H9 (cell line): Measurements from ENCODE around the gene ACER3. TPM values are rescaled to one million over a fixed set of nuclear protein-coding genes. Genes with fewer than 3 reads are reported as not detected.

ENCODE experiments used
- DNase-seq: peaks from one replicate; pipeline ENCODE4 v3.0.0-alpha.2; 2017
- H2AFZ ChIP-seq: one replicate; pipeline ENCODE4 v1.6.1; 2013; ENCODE audit warnings: mild to moderate bottlenecking, low read length, control low read depth, moderate library complexity
- H2AK5ac ChIP-seq: 2 replicates; pipeline ENCODE4 v1.6.1; 2013; ENCODE audit warnings: low read length, control low read depth, mixed read lengths; ENCODE audit not compliant: insufficient read length
- H2BK120ac ChIP-seq: one replicate; pipeline ENCODE4 v1.6.1; 2013; ENCODE audit warnings: low read depth, mild to moderate bottlenecking, low read length, control low read depth, inconsistent platforms; ENCODE audit not compliant: poor library complexity, severe bottlenecking
- H2BK12ac ChIP-seq: 2 replicates; pipeline ENCODE4 v1.6.1; 2013; ENCODE audit warnings: low read length, control low read depth, mixed read lengths, low read depth; ENCODE audit not compliant: insufficient read length
- H2BK15ac ChIP-seq: 2 replicates; pipeline ENCODE4 v1.6.1; 2013; ENCODE audit warnings: low read depth, low read length, control low read depth
- H2BK20ac ChIP-seq: one replicate; pipeline ENCODE4 v1.6.1; 2013; ENCODE audit warnings: low read depth, mild to moderate bottlenecking, low read length, control low read depth, inconsistent platforms; ENCODE audit not compliant: poor library complexity, severe bottlenecking
- H2BK5ac ChIP-seq: 2 replicates; pipeline ENCODE4 v1.6.1; 2013; ENCODE audit warnings: low read length, control low read depth, mixed read lengths; ENCODE audit not compliant: insufficient read length
- H3K14ac ChIP-seq: 2 replicates; pipeline ENCODE4 v1.6.1; 2013; ENCODE audit warnings: low read length, control low read depth; ENCODE audit not compliant: insufficient read depth
- H3K18ac ChIP-seq: 2 replicates; pipeline ENCODE4 v1.6.1; 2013; ENCODE audit warnings: low read depth, mild to moderate bottlenecking, mixed read lengths, low read length, control low read depth; ENCODE audit not compliant: insufficient read length
- H3K23ac ChIP-seq: 2 replicates; pipeline ENCODE4 v1.6.1; 2013; ENCODE audit warnings: low read length, control low read depth, mixed read lengths, low read depth; ENCODE audit not compliant: insufficient read length
- H3K23me2 ChIP-seq: 2 replicates; pipeline ENCODE4 v1.6.1; 2013; ENCODE audit warnings: low read depth, mild to moderate bottlenecking, mixed read lengths, low read length, control low read depth; ENCODE audit not compliant: insufficient read length, poor library complexity, severe bottlenecking
- H3K27ac ChIP-seq: 2 replicates; pipeline ENCODE4 v1.5.1; 2013; ENCODE audit warnings: low read length, control low read depth, mixed read lengths, low read depth; ENCODE audit not compliant: insufficient read length
- H3K27me3 ChIP-seq: 2 replicates; pipeline ENCODE4 v1.6.1; 2013; ENCODE audit warnings: low read length, control low read depth, inconsistent platforms; ENCODE audit not compliant: insufficient read depth
- H3K4ac ChIP-seq: 2 replicates; pipeline ENCODE4 v1.6.1; 2013; ENCODE audit warnings: low read depth, mild to moderate bottlenecking, control low read depth, inconsistent platforms, low read length, moderate library complexity
- H3K4me1 ChIP-seq: 2 replicates; pipeline ENCODE4 v1.6.1; 2013; ENCODE audit warnings: low read length, control low read depth, inconsistent platforms; ENCODE audit not compliant: insufficient read depth
- H3K4me2 ChIP-seq: 2 replicates; pipeline ENCODE4 v1.6.1; 2013; ENCODE audit warnings: low read length, control low read depth, mixed read lengths; ENCODE audit not compliant: insufficient read length, insufficient read depth
- H3K56ac ChIP-seq: 2 replicates; pipeline ENCODE4 v1.6.1; 2013; ENCODE audit warnings: low read depth, mild to moderate bottlenecking, mixed read lengths, low read length, control low read depth; ENCODE audit not compliant: insufficient read length
- H3K79me1 ChIP-seq: 2 replicates; pipeline ENCODE4 v1.6.1; 2013; ENCODE audit warnings: low read depth, mild to moderate bottlenecking, moderate library complexity, low read length, control low read depth, inconsistent platforms; ENCODE audit not compliant: insufficient read depth, poor library complexity, severe bottlenecking
- H3K79me2 ChIP-seq: 2 replicates; pipeline ENCODE4 v1.6.1; 2013; ENCODE audit warnings: low read length, control low read depth, inconsistent platforms; ENCODE audit not compliant: insufficient read depth
- H3K9ac ChIP-seq: 2 replicates; pipeline ENCODE4 v1.6.1; 2013; ENCODE audit warnings: low read length, control low read depth, mixed read lengths; ENCODE audit not compliant: insufficient read length; ENCODE audit errors: extremely low read depth
- H3K9me3 ChIP-seq: one replicate; pipeline ENCODE4 v1.6.1; 2013; ENCODE audit warnings: low read depth, low read length, inconsistent platforms; ENCODE audit not compliant: control insufficient read depth
- H3T11ph ChIP-seq: one replicate; pipeline ENCODE4 v1.6.1; 2013; ENCODE audit warnings: mild to moderate bottlenecking, low read length, control low read depth, inconsistent platforms
- H4K20me1 ChIP-seq: one replicate; pipeline ENCODE4 v1.6.1; 2013; ENCODE audit not compliant: control insufficient read depth, insufficient read length, insufficient read depth
- H4K5ac ChIP-seq: 2 replicates; pipeline ENCODE4 v1.6.1; 2013; ENCODE audit warnings: low read depth, mild to moderate bottlenecking, mixed read lengths, low read length, control low read depth; ENCODE audit not compliant: insufficient read length
- H4K8ac ChIP-seq: replicated peaks from 2 replicates; pipeline ENCODE4 v1.6.1; 2013; ENCODE audit warnings: low read length, control low read depth, mixed read lengths, low read depth; ENCODE audit not compliant: insufficient read length
- H4K91ac ChIP-seq: 2 replicates; pipeline ENCODE4 v1.6.1; 2013; ENCODE audit warnings: low read depth, mild to moderate bottlenecking, moderate library complexity, mixed read lengths, low read length, control low read depth; ENCODE audit not compliant: insufficient read length
- H3K27ac Mint-ChIP-seq, 3 experiments: 2 replicates in 2 of 3; 3 replicates in 1 of 3; pipeline ENCODE4 v1.8.0; 2020 to 2021; ENCODE audit warnings: mixed read lengths in 3 of 3, mild to moderate bottlenecking in 1 of 3, moderate library complexity in 1 of 3
- H3K27me3 Mint-ChIP-seq: 2 replicates; pipeline ENCODE4 v1.8.0; 2021; ENCODE audit warnings: low read depth, mild to moderate bottlenecking, moderate library complexity, mixed read lengths
- H3K36me3 Mint-ChIP-seq, 3 experiments: 2 replicates in 2 of 3; 3 replicates in 1 of 3; pipeline ENCODE4 v1.8.0; 2020 to 2021; ENCODE audit warnings: low read depth in 3 of 3, mixed read lengths in 3 of 3; ENCODE audit not compliant: insufficient read depth in 1 of 3
- H3K4me1 Mint-ChIP-seq, 2 experiments: 2 replicates each; pipeline ENCODE4 v1.8.0; 2020; ENCODE audit warnings: mixed read lengths in 2 of 2
- H3K4me3 Mint-ChIP-seq, 2 experiments: 2 replicates in 1 of 2; 3 replicates in 1 of 2; pipeline ENCODE4 v1.8.0; 2020 to 2021; ENCODE audit warnings: mild to moderate bottlenecking in 2 of 2, mixed read lengths in 2 of 2, moderate library complexity in 1 of 2
- H3K9me3 Mint-ChIP-seq, 2 experiments: 2 replicates in 1 of 2; 3 replicates in 1 of 2; pipeline ENCODE4 v1.8.0; 2020; ENCODE audit warnings: mild to moderate bottlenecking in 2 of 2, mixed read lengths in 2 of 2, moderate library complexity in 1 of 2
- WGBS: extraction: QIAGEN DNeasy Blood & Tissue Kit; methylation state at CpG from one replicate; pipeline ENCODE4 v1.1.7; 2013; ENCODE audit warnings: missing lambda C conversion rate, low lambda C conversion rate, mixed read lengths; ENCODE audit not compliant: insufficient read length; ENCODE audit errors: extremely low coverage; 5-methylcytosine and 5-hydroxymethylcytosine counted together
- total RNA-seq: library from RNA; stranded (reverse); gene quantifications from 2 replicates; pipeline ENCODE4 v1.2.1, GENCODE V29; 2021
- TF ChIP-seq, protein P1 (sequence below): fragments of 200-600 bp; sonication (generic); conservative IDR thresholded peaks from 3 replicates; pipeline ENCODE4 v1.8.0; 2021; ENCODE audit warnings: antibody characterized with exemption, mild to moderate bottlenecking

ACER3 gene
- total RNA-seq, 1 experiment from 2014 or later = 14.7 TPM

DNA sequence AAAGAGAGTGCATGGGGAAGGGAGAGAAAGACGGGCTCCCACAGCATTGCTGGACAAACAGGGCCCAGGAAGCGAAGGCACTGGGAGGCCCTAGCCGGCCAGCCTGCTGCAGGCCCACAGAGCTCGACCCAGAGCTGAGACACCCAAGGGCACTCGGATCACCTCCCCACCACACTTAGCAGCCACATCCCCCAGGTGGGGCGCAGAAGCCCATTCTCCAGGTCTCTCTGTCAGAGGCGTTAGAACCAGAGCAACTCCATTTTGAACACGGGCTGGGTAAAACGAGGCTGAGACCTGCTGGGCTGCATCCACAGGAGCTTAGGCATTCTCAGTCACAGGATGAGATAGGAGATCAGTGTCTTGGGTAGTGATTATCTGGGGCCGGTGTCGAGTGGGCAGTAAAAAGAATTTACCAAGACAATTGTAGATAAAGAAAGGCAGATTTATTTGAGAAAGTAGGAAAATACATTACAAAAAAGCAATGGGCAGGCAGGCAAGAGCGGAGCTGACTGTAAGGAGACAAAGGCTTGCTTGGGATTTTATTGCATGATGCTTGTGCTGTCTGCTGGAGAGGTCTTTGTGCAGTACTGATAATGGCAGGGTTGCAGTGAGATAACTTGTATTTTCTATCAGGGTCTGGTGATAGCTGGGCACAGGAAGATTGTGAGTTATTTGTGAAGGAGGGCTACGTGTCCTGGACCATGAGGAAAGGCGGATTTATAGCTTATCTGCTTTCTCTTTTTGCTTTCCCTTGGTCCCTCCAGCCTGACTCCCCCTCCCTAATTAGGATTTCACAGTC lies 192.7 kb downstream of the ACER3 start:
- no peak for DNase-seq
- no peak overlapping the region for H2BK120ac ChIP-seq
- no CpG with 5 or more reads among the region's 14 CpGs for WGBS
- no peaks in the 10 kb centered on the region for H3K4me1 ChIP-seq
- Mint-ChIP-seq H3K4me3 (no peak overlapping the region), H3K9me3 (peaks cover 7 to 19% of the 10 kb centered on the region in 2 experiments; a peak in 4 of 5 replicates), H3K27ac (0 out of 7 replicates have a peak overlapping the region, but pooled peaks of 1 of the 3 experiments have one; percentile 6), H3K36me3 (no peaks in the 10 kb centered on the region; a peak in 2 of 7 replicates), H3K27me3 (no peaks in the 10 kb centered on the region), H3K4me1 (peaks cover 21 to 22% of the 10 kb centered on the region in 2 experiments)
- no peak overlapping the region for H2BK5ac ChIP-seq
- no peak overlapping the region for H4K8ac ChIP-seq
- H3K27ac ChIP-seq = no peak overlapping the region
- no peak overlapping the region for H3K23ac ChIP-seq
- no peak overlapping the region for H3T11ph ChIP-seq
- no peaks in the 10 kb centered on the region for H3K79me2 ChIP-seq
- no peaks in the 10 kb centered on the region for H3K9me3 ChIP-seq
- H3K56ac ChIP-seq = no peak overlapping the region
- H4K20me1 ChIP-seq = no peaks in the 10 kb centered on the region
- H3K18ac ChIP-seq = no peak overlapping the region
- no peak overlapping the region for H3K14ac ChIP-seq
- H3K9ac ChIP-seq = no peak overlapping the region
- no peak overlapping the region for H4K5ac ChIP-seq
- H3K4me2 ChIP-seq = no peak overlapping the region
- no peak overlapping the region for H2AFZ ChIP-seq
- H3K27me3 ChIP-seq = no peaks in the 10 kb centered on the region
- TF ChIP-seq, protein P1, sequence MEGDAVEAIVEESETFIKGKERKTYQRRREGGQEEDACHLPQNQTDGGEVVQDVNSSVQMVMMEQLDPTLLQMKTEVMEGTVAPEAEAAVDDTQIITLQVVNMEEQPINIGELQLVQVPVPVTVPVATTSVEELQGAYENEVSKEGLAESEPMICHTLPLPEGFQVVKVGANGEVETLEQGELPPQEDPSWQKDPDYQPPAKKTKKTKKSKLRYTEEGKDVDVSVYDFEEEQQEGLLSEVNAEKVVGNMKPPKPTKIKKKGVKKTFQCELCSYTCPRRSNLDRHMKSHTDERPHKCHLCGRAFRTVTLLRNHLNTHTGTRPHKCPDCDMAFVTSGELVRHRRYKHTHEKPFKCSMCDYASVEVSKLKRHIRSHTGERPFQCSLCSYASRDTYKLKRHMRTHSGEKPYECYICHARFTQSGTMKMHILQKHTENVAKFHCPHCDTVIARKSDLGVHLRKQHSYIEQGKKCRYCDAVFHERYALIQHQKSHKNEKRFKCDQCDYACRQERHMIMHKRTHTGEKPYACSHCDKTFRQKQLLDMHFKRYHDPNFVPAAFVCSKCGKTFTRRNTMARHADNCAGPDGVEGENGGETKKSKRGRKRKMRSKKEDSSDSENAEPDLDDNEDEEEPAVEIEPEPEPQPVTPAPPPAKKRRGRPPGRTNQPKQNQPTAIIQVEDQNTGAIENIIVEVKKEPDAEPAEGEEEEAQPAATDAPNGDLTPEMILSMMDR = no peak
- no peak overlapping the region for H2BK12ac ChIP-seq
- no peak overlapping the region for H2BK20ac ChIP-seq
- no peak overlapping the region for H2BK15ac ChIP-seq
- H4K91ac ChIP-seq = no peak overlapping the region
- H3K23me2 ChIP-seq = no peaks in the 10 kb centered on the region
- no peaks in the 10 kb centered on the region for H3K79me1 ChIP-seq
- no peak overlapping the region for H3K4ac ChIP-seq
- H2AK5ac ChIP-seq = no peak overlapping the region
